HepG2 (cell line): ENCODE measurements around the gene TNFRSF6B. TPM values are rescaled to one million over a fixed set of nuclear protein-coding genes. Genes with fewer than 3 reads are reported as not detected.

Experiments
- BORCS8-MEF2B ChIP-seq: sonication (generic); formaldehyde crosslinking; IDR thresholded peaks from 2 replicates; pipeline ENCODE4 v1.8.0; 2022; ENCODE audit warnings: mild to moderate bottlenecking, missing genetic modification reagents
- FOXJ3 ChIP-seq: sonication (generic); formaldehyde crosslinking; IDR thresholded peaks from 2 replicates; pipeline ENCODE4 v1.4.0; 2020; ENCODE audit warnings: missing genetic modification reagents, mild to moderate bottlenecking, borderline replicate concordance
- HMGA1 ChIP-seq: sonication (generic); formaldehyde crosslinking; conservative IDR thresholded peaks from 2 replicates; pipeline ENCODE4 v1.4.0; 2020; ENCODE audit warnings: missing genetic modification reagents
- KLF12 ChIP-seq: sonication (generic); formaldehyde crosslinking; IDR thresholded peaks from 2 replicates; pipeline ENCODE4 v1.4.0; 2020; ENCODE audit warnings: missing genetic modification reagents, borderline replicate concordance
- NFE2L2 ChIP-seq: fragments of 150-350 bp; IDR thresholded peaks from 2 replicates; pipeline ENCODE4 v1.6.1; 2014; ENCODE audit warnings: low read length
- RBFOX2 ChIP-seq: fragments of 200-400 bp; formaldehyde crosslinking; IDR thresholded peaks from 2 replicates; pipeline ENCODE4 v1.6.1; 2017; ENCODE audit warnings: low read depth, mild to moderate bottlenecking, low read length
- SIX1 ChIP-seq: sonication (generic); formaldehyde crosslinking; IDR thresholded peaks from 2 replicates; pipeline ENCODE4 v1.4.0; 2020; ENCODE audit warnings: missing genetic modification reagents, borderline replicate concordance
- SP5 ChIP-seq: IDR thresholded peaks from 2 replicates; pipeline ENCODE4 v1.6.1; 2016; ENCODE audit warnings: low read depth, borderline replicate concordance
- ZFP37 ChIP-seq: sonication (generic); formaldehyde crosslinking; IDR thresholded peaks from 2 replicates; pipeline ENCODE4 v1.4.0; 2020; ENCODE audit warnings: missing genetic modification reagents, borderline replicate concordance
- ZNF382 ChIP-seq: sonication (generic); formaldehyde crosslinking; IDR thresholded peaks from 2 replicates; pipeline ENCODE4 v1.5.0; 2020; ENCODE audit warnings: missing genetic modification reagents, mild to moderate bottlenecking, borderline replicate concordance
- ZNF432 ChIP-seq: sonication (generic); formaldehyde crosslinking; IDR thresholded peaks from 2 replicates; pipeline ENCODE4 v1.5.0; 2020; ENCODE audit warnings: missing genetic modification reagents, mild to moderate bottlenecking, borderline replicate concordance
- ZNF549 ChIP-seq: sonication (generic); formaldehyde crosslinking; IDR thresholded peaks from 2 replicates; pipeline ENCODE4 v1.5.0; 2020; ENCODE audit warnings: missing genetic modification reagents
- ZNF552 ChIP-seq: sonication (generic); formaldehyde crosslinking; IDR thresholded peaks from 2 replicates; pipeline ENCODE4 v1.9.0; 2022; ENCODE audit warnings: missing genetic modification reagents, mild to moderate bottlenecking, borderline replicate concordance
- ZNF562 ChIP-seq: sonication (generic); formaldehyde crosslinking; IDR thresholded peaks from 2 replicates; pipeline ENCODE4 v1.8.0; 2022; ENCODE audit warnings: missing genetic modification reagents, borderline replicate concordance
- ZNF570 ChIP-seq: sonication (generic); formaldehyde crosslinking; IDR thresholded peaks from 2 replicates; pipeline ENCODE4 v1.4.0; 2020; ENCODE audit warnings: mild to moderate bottlenecking, missing genetic modification reagents, borderline replicate concordance
- ZNF605 ChIP-seq: sonication (generic); formaldehyde crosslinking; IDR thresholded peaks from 2 replicates; pipeline ENCODE4 v1.8.0; 2022; ENCODE audit warnings: mild to moderate bottlenecking, missing genetic modification reagents
- polyA plus RNA-seq, 8 experiments: library from polyadenylated mRNA; depleted of rRNA in 3 of 8; stranded (reverse) in 7 of 8; unstranded in 1 of 8; fragments of >200 nt; fragmentation: Illumina TruSeq in 4 of 8; extraction: Trizol in 4 of 8; gene quantifications; 2 replicates each; pipeline versions ENCODE4 v1.2.1 to v1.2.3, GENCODE V29; 2011 to 2016; ENCODE audit warnings: low read depth in 4 of 8, missing spikeins in 1 of 8, mixed read lengths in 1 of 8; ENCODE audit not compliant: insufficient read depth in 1 of 8
- total RNA-seq, 5 experiments: library from RNA; depleted of rRNA; stranded (reverse); fragments of >200 nt; fragmentation: Illumina TruSeq; extraction: Trizol; gene quantifications; 2 replicates each; pipeline ENCODE4 v1.2.3, GENCODE V29; 2016; ENCODE audit warnings: low read depth in 1 of 5
- TF ChIP-seq, protein P1 (sequence below): sonication (generic); formaldehyde crosslinking; IDR thresholded peaks from 2 replicates; pipeline ENCODE4 v1.8.0; 2022; ENCODE audit warnings: missing genetic modification reagents, mild to moderate bottlenecking, moderate library complexity, borderline replicate concordance
- TF ChIP-seq, protein P2 (sequence below): sonication (generic); formaldehyde crosslinking; conservative IDR thresholded peaks from 2 replicates; pipeline ENCODE4 v1.8.1; 2023; ENCODE audit warnings: missing genetic modification reagents
- TF ChIP-seq, protein P3 (sequence below): sonication (generic); formaldehyde crosslinking; IDR thresholded peaks from 2 replicates; pipeline ENCODE4 v1.9.0; 2021; ENCODE audit warnings: missing genetic modification reagents, mild to moderate bottlenecking, borderline replicate concordance
- TF ChIP-seq, protein P4 (sequence below): IDR thresholded peaks from 2 replicates; pipeline ENCODE4 v1.6.1; 2012; ENCODE audit warnings: inconsistent platforms
- TF ChIP-seq, protein P5 (sequence below): sonication (generic); formaldehyde crosslinking; IDR thresholded peaks from 2 replicates; pipeline ENCODE4 v1.9.0; 2021; ENCODE audit warnings: missing genetic modification reagents, borderline replicate concordance
- TF ChIP-seq, protein P6 (sequence below): IDR thresholded peaks from 2 replicates; pipeline ENCODE4 v1.6.1; 2016; ENCODE audit warnings: missing compliant biosample characterization, missing genetic modification reagents, borderline replicate concordance

Gene TNFRSF6B
- total and polyA plus RNA-seq, 2 of the 13 experiments (the other 11 are each of a cell fraction or from before 2014, with no cell fraction given) = 0.24 TPM; not detected in 1

DNA sequence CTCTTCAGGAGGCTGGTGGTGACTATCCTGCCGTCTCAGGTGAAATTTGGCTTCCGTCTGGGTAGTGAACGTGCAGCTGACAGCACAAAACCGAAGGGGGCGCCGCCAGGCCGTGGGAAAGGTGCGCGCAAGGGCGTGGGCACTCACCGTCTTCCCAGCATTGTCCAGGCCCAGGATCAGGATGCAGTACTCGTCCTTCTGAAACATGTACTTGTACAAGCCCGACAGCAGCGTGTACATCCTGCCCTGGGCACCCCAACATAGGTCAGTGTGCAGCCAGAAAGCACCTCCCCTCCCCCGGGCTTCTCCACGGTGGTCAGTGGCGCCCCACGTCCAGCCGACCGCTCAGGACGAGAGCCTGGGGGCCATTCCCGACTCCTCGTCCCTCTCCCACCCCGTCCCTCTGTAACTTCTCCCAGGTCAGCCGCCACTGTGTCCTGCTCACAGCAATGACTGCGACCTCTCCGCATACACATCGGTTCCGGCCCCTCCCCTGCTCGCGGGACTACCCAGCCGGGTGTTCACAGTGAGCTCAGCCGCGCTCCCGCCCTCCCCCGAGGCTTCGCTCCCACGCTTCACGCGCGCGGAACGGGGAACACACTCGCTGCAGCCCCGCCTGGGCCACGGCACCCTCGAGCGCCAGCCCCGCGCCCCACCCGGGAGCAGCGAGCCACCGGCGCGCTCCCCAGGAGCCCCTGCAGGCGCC, 10.6 kb downstream of the TNFRSF6B start (continued):
- TF ChIP-seq, protein P1, sequence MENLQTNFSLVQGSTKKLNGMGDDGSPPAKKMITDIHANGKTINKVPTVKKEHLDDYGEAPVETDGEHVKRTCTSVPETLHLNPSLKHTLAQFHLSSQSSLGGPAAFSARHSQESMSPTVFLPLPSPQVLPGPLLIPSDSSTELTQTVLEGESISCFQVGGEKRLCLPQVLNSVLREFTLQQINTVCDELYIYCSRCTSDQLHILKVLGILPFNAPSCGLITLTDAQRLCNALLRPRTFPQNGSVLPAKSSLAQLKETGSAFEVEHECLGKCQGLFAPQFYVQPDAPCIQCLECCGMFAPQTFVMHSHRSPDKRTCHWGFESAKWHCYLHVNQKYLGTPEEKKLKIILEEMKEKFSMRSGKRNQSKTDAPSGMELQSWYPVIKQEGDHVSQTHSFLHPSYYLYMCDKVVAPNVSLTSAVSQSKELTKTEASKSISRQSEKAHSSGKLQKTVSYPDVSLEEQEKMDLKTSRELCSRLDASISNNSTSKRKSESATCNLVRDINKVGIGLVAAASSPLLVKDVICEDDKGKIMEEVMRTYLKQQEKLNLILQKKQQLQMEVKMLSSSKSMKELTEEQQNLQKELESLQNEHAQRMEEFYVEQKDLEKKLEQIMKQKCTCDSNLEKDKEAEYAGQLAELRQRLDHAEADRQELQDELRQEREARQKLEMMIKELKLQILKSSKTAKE (CRISPR knock-in tag) = no peak
- TF ChIP-seq BORCS8-MEF2B (CRISPR knock-in tag) (peak; percentile 20; the same call in 1 of the 2 replicates), ZNF432 (CRISPR knock-in tag) (no peak), ZFP37 (no peak; the same call in 1 of the 2 replicates), ZNF552 (no peak), FOXJ3 (no peak), KLF12 (peak; percentile 89; the same call in 1 of the 2 replicates), ZNF562 (CRISPR knock-in tag) (no peak), SP5 (CRISPR knock-in tag) (0 out of 2 replicates have a peak, but pooled peaks have one; percentile 30), ZNF605 (CRISPR knock-in tag) (peak; percentile 21; the same call in 1 of the 2 replicates), SIX1 (CRISPR knock-in tag) (no peak), ZNF570 (CRISPR knock-in tag) (no peak), HMGA1 (no peak), NFE2L2 (no peak), ZNF382 (CRISPR knock-in tag) (no peak), RBFOX2 (no peak), ZNF549 (CRISPR knock-in tag) (no peak)
- TF ChIP-seq, protein P2, sequence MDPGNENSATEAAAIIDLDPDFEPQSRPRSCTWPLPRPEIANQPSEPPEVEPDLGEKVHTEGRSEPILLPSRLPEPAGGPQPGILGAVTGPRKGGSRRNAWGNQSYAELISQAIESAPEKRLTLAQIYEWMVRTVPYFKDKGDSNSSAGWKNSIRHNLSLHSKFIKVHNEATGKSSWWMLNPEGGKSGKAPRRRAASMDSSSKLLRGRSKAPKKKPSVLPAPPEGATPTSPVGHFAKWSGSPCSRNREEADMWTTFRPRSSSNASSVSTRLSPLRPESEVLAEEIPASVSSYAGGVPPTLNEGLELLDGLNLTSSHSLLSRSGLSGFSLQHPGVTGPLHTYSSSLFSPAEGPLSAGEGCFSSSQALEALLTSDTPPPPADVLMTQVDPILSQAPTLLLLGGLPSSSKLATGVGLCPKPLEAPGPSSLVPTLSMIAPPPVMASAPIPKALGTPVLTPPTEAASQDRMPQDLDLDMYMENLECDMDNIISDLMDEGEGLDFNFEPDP (CRISPR knock-in tag) = no peak
- TF ChIP-seq, protein P3, sequence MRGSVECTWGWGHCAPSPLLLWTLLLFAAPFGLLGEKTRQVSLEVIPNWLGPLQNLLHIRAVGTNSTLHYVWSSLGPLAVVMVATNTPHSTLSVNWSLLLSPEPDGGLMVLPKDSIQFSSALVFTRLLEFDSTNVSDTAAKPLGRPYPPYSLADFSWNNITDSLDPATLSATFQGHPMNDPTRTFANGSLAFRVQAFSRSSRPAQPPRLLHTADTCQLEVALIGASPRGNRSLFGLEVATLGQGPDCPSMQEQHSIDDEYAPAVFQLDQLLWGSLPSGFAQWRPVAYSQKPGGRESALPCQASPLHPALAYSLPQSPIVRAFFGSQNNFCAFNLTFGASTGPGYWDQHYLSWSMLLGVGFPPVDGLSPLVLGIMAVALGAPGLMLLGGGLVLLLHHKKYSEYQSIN (CRISPR knock-in tag) = 0 out of 2 replicates have a peak, but pooled peaks have one; percentile 21
- TF ChIP-seq, protein P4, sequence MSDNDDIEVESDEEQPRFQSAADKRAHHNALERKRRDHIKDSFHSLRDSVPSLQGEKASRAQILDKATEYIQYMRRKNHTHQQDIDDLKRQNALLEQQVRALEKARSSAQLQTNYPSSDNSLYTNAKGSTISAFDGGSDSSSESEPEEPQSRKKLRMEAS = peak; percentile 80; the same call in 1 of the 2 replicates
- TF ChIP-seq, protein P5, sequence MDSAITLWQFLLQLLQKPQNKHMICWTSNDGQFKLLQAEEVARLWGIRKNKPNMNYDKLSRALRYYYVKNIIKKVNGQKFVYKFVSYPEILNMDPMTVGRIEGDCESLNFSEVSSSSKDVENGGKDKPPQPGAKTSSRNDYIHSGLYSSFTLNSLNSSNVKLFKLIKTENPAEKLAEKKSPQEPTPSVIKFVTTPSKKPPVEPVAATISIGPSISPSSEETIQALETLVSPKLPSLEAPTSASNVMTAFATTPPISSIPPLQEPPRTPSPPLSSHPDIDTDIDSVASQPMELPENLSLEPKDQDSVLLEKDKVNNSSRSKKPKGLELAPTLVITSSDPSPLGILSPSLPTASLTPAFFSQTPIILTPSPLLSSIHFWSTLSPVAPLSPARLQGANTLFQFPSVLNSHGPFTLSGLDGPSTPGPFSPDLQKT (CRISPR knock-in tag) = no peak
- TF ChIP-seq, protein P6, sequence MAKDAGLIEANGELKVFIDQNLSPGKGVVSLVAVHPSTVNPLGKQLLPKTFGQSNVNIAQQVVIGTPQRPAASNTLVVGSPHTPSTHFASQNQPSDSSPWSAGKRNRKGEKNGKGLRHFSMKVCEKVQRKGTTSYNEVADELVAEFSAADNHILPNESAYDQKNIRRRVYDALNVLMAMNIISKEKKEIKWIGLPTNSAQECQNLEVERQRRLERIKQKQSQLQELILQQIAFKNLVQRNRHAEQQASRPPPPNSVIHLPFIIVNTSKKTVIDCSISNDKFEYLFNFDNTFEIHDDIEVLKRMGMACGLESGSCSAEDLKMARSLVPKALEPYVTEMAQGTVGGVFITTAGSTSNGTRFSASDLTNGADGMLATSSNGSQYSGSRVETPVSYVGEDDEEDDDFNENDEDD (CRISPR knock-in tag) = no peak
